Measurements from ENCODE around the gene FHDC1.

DNA sequence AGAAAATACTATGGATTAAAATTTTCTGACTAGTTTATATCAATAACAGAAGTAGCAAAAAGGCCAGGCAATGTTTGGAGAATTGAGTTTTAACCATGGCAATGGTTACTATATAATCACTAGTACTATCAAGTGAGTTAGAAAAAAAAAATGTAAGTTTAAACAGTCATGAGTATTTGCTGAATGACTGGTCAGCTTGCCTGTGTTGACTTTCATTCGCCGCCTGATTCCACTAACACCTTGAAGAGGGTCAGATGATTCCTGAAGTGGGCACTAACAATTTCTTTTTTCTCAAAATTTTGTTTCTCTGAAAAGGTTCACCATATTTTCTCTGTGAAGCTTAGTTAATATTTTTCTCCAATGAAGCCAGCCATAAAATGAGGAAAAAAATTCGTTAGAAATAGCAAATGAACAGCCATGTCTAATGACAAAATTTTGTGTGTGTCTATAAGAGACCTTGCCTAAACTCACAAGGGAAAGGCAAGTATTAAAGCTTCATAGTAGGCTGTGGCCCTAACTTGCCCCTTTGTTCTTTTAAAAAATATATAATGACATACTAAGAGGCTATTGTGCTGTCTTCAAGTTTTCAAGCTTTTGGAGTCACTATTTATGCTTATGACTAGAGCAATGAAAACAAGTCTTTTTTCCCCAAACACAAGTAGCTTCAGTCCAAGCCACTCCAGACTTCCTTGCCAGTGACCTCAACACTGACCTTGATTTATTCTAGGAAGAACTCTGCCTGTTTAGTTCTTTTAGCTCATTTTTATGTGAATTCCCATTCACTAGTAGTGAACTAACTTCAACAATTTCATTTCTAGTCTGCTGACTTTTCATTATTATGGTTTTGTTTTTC, 18.4 kb upstream of the FHDC1 start:
- TF ChIP-seq, protein P1, sequence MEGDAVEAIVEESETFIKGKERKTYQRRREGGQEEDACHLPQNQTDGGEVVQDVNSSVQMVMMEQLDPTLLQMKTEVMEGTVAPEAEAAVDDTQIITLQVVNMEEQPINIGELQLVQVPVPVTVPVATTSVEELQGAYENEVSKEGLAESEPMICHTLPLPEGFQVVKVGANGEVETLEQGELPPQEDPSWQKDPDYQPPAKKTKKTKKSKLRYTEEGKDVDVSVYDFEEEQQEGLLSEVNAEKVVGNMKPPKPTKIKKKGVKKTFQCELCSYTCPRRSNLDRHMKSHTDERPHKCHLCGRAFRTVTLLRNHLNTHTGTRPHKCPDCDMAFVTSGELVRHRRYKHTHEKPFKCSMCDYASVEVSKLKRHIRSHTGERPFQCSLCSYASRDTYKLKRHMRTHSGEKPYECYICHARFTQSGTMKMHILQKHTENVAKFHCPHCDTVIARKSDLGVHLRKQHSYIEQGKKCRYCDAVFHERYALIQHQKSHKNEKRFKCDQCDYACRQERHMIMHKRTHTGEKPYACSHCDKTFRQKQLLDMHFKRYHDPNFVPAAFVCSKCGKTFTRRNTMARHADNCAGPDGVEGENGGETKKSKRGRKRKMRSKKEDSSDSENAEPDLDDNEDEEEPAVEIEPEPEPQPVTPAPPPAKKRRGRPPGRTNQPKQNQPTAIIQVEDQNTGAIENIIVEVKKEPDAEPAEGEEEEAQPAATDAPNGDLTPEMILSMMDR (IDR thresholded peaks at IDR 0.05): no peak
- TF ChIP-seq POLR2A (IDR thresholded peaks at IDR 0.05): no peak
